ENCODE results near the gene KRTAP10-5. TPM values are rescaled to one million over a fixed set of nuclear protein-coding genes. Genes with fewer than 3 reads are reported as not detected.
"Not testable (repeated sequence)": the region's sequence is repeated elsewhere in the genome, so short reads cannot be mapped to it uniquely, and the experiment has no call there.

KRTAP10-5 gene
- total RNA-seq, 1 donor from 2014 or later: not detected

DNA sequence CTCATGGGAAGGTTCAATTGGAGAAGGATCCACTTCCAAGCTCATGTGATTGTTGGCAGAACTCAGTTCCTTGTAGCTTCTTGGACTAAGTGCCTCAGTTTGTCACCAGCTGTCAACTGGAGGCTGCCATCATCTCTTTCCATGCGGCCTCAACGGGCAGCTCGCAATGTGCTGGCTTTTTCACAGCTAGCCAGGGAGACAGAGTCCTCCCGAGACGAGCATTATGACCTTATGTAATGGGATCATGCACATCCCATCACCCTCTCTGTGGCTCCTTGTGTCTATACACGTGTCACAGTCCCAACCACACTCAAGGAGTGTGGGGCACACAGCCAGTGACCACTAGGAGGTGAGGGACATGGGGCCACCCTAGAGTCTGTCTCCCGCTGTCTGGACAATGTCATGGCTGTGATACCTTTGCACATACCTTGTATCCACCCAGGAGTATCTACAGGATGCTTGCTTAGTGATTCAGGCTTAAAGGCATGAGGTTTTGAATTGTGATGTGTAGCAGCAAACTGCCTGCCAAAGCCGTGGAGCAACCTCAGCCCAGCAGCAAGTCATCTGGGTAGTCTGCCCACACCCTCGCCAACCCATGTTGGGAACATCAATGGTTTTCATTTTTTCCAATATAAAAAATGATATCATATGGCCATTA is 15.8 kb upstream of the KRTAP10-5 start:
- Mint-ChIP-seq H3K4me1 (peaks cover 26% of the 10 kb centered on the region), H3K27me3 (ENCODE audit: low read depth) (no peaks in the 10 kb centered on the region), H3K36me3 (ENCODE audit: low read depth) (no peaks in the 10 kb centered on the region), H3K27ac (ENCODE audit: unreplicated experiment) (no peak overlapping the region), H3K4me3 (no peak overlapping the region), H3K9me3 (no peaks in the 10 kb centered on the region)
- no peak for DNase-seq (ENCODE audit: low read depth, low spot score)
- TF ChIP-seq, protein P1, sequence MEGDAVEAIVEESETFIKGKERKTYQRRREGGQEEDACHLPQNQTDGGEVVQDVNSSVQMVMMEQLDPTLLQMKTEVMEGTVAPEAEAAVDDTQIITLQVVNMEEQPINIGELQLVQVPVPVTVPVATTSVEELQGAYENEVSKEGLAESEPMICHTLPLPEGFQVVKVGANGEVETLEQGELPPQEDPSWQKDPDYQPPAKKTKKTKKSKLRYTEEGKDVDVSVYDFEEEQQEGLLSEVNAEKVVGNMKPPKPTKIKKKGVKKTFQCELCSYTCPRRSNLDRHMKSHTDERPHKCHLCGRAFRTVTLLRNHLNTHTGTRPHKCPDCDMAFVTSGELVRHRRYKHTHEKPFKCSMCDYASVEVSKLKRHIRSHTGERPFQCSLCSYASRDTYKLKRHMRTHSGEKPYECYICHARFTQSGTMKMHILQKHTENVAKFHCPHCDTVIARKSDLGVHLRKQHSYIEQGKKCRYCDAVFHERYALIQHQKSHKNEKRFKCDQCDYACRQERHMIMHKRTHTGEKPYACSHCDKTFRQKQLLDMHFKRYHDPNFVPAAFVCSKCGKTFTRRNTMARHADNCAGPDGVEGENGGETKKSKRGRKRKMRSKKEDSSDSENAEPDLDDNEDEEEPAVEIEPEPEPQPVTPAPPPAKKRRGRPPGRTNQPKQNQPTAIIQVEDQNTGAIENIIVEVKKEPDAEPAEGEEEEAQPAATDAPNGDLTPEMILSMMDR (conservative IDR thresholded peaks at IDR 0.05): no peak

DNA sequence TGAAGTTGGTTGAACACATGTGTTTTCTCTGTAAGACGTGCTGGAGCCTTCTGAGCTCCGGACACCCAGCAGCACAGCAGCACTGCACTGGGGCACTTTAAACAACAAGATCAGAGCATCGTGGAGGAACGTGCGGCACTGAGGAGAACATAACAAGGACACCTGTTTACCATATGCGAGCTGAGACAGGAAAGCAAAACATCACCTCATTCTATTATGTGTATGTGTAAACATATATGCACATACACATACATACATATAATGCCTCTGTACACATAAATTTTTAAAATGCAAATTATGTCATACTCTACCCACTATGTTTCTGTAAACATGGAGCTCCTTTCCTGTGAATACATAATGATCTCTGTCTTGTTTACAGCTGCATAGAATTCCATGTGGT is 15.1 kb upstream of the KRTAP10-5 start:
- Mint-ChIP-seq H3K27me3 (ENCODE audit: low read depth) (no peaks in the 10 kb centered on the region), H3K27ac (ENCODE audit: unreplicated experiment) (no peak overlapping the region), H3K4me1 (peaks cover 26% of the 10 kb centered on the region), H3K36me3 (ENCODE audit: low read depth) (no peaks in the 10 kb centered on the region), H3K9me3 (no peaks in the 10 kb centered on the region), H3K4me3 (no peak overlapping the region)
- TF ChIP-seq, protein P1 (conservative IDR thresholded peaks at IDR 0.05): no peak
- DNase-seq (ENCODE audit: low read depth, low spot score): no peak

DNA sequence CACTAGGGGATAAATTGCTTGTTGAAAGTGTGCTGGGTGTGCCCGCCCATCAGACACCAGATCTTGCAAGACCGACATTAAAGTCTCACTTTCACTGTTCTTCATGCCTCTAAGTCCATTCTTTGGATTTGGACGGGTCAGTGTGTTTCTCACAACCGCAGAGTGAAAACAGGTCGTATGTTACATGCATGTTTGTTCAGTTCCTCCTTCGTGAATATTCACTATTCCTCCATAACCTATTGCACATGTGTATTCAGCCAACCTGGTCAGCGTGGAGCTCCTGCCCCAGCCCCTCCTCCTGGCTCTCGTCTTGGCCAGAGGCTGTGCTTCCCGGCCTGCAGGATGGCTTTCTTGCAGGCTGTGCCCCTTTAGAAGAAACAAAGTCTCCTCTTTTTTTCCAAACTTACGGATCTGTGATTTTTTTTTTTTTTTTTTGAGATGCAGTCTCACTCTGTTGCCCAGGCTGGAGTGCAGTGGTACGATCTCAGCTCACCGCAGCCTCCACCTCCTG is 14.1 kb upstream of the KRTAP10-5 start:
- TF ChIP-seq, protein P1 (conservative IDR thresholded peaks at IDR 0.05): no peak
- no peak overlapping the region for H3K27ac Mint-ChIP-seq (ENCODE audit: unreplicated experiment)
- peaks cover 26% of the 10 kb centered on the region for H3K4me1 Mint-ChIP-seq
- no peak overlapping the region for H3K4me3 Mint-ChIP-seq
- no peaks in the 10 kb centered on the region for H3K36me3 Mint-ChIP-seq (ENCODE audit: low read depth)
- H3K9me3 Mint-ChIP-seq: no peaks in the 10 kb centered on the region
- H3K27me3 Mint-ChIP-seq (ENCODE audit: low read depth): no peaks in the 10 kb centered on the region
- no peak for DNase-seq (ENCODE audit: low read depth, low spot score)

DNA sequence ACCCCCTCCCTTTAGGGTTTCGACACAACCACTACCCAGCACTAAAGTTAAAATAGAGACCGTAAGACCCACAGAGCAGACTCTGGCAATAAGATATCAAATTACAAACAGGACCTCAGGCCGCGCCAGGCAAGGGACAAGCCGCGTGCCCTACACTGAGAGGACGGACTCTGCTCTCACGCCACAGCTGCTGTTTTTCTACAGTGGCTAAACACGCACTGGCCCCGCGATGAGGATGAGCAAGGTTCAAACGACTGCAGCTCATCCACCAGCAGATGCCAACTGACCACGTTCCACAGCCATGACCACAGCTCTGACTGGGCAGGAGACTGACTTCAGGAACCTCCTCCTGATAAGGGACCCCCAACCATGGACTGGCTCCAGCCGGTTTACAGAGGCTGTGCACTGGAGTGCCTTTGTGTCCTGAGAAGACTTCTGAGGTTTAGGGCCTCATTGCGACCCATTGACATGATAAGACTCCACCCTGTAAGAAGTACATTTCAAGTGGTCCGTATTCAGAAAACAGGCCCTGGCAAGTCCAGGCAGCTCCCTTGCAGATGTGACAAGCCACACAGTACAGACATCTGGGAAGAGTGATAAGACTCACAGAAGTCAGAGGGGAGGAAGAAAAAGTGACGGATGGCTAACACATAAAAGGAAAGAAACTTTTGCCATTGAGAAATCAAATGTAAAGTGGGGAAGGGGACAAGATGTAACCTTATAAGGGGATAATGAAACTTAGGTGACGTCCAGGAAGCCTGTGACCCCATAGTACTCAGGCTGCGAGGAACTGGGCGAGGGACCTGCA is 13.4 kb upstream of the KRTAP10-5 start:
- Mint-ChIP-seq H3K4me3 (no peak overlapping the region), H3K36me3 (ENCODE audit: low read depth) (no peaks in the 10 kb centered on the region), H3K27me3 (ENCODE audit: low read depth) (no peaks in the 10 kb centered on the region), H3K27ac (ENCODE audit: unreplicated experiment) (peak overlapping the region; percentile 69), H3K4me1 (peaks cover 25% of the 10 kb centered on the region), H3K9me3 (no peaks in the 10 kb centered on the region)
- TF ChIP-seq, protein P1 (conservative IDR thresholded peaks at IDR 0.05): no peak
- no peak for DNase-seq (ENCODE audit: low read depth, low spot score)

DNA sequence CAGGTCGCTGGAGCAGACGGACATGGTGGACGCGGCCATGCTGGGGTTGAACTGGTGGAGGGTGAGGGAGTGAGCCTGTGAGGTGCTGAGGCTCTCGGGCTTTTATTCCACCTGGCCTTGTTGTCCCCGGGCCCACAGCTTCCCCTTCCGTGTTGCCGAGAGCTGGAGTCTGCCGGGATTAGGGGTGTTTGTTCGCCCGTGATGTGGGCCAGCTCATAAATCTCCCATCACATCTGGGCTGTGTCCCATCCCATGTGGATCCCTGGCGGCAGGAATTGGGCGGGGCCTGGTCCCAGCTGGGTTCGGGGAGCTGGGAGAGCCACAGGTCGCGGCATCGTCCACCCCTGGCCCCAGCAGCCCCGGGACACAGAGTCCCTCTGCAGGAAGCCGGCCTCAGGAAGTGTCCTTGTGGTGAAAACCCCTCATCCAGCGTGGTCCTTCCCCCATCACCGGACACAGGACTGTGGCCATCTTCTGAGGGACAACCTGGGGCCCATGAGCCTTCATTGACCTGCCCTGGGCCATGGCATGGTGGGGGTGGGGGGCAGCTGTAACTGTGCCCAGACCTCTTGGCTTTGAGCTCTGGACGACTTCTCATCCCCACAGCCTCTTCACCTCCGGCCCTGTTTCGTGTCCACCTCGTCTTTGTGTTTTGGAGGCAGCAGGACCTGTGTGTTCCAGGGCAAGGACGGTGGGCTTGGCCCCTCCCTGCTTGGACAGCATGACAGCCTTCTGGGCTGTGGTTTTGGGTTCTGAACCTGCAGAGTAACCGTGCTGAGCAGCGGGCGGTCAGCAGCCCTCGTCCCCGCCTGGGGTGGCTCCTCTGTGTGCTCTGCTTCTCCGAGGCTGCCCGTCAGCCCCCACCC is 12.3 kb upstream of the KRTAP10-5 start, which contains the start of gene KRTAP10-6:
Gene KRTAP10-6, minus strand, starts transcription at position 60 of the 866 bp plus-strand sequence. Its CDS starts 21 bp downstream, at position 39.
- Mint-ChIP-seq H3K4me1 (peaks cover 14% of the 10 kb centered on the region), H3K27me3 (ENCODE audit: low read depth) (peaks cover 5% of the 10 kb centered on the region), H3K4me3 (no peak within 1 kb of the TSS), H3K36me3 (ENCODE audit: low read depth) (no peaks in the 10 kb centered on the region), H3K27ac (ENCODE audit: unreplicated experiment) (no peak within 1 kb of the TSS), H3K9me3 (no peaks in the 10 kb centered on the region)
- TF ChIP-seq, protein P1 (conservative IDR thresholded peaks at IDR 0.05): no peak
- DNase-seq (ENCODE audit: low read depth, low spot score): no peak

DNA sequence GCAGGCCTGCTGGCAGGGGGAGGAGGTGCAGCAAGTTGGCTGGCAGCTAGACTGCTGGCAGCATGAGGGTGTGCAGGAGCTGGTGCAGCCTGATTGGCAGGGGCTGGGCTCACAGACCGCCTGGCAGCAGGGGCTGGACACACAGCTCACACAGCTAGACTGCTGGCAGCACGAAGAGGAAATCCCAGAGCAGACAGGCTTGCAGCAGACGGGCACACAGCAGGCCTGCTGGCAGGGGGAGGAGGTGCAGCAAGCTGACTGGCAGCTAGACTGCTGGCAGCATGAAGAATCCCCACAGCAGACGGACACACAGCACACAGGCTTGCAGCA is 11.4 kb upstream of the KRTAP10-5 start:
- H3K4me1 Mint-ChIP-seq: peaks cover 14% of the 10 kb centered on the region
- H3K27ac Mint-ChIP-seq (ENCODE audit: unreplicated experiment); H3K9me3 Mint-ChIP-seq; DNase-seq (ENCODE audit: low read depth, low spot score); H3K4me3 Mint-ChIP-seq; H3K36me3 Mint-ChIP-seq (ENCODE audit: low read depth): not testable (repeated sequence)
- peaks cover 12% of the 10 kb centered on the region for H3K27me3 Mint-ChIP-seq (ENCODE audit: low read depth)

DNA sequence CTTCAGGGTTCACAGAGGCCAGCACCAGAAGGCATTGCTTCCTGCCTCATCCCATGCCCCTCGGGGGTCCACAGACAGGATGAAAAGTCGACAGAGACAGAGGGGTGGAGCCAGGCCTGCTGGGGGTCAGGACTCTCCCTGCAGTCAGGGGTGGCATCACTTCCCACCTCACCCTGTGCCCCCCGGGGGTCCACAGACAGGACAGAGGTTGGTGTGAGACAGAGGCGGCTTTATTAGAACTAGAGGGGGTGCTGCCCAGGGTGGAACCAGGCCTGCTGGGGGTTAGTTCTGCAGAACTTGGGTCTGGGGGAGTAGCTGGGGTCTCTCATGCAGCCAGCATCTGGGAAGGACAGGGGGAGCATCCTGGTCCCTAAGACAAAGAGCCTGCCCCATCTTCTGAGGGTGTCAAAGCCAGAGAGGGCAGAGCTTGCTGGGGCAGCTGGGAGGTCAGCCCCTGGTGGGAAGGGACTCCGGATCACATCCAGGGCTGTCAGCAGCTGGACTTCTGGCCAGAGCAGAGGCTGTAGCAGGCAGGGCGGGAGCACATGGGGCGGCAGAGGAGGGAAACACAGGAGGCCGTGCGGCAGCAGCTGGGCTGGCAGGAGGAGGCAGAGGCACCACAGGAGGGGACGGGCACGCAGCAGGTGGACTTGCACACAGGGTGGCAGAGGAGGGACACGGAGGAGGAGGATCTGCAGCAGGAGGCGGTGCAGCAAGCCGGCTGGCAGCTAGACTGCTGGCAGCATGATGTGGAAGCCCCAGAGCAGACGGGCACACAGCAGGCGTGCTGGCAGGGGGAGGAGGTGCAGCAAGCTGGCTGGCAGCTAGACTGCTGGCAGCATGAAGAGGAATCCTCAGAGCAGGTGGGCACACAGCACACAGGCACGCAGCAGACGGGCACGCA is 10.7 kb upstream of the KRTAP10-5 start:
- not testable (repeated sequence) for H3K36me3 Mint-ChIP-seq (ENCODE audit: low read depth); H3K4me3 Mint-ChIP-seq

More for the DNA sequence above, 10.7 kb upstream of the KRTAP10-5 start:
- H3K4me1 Mint-ChIP-seq: peaks cover 14% of the 10 kb centered on the region
- not testable (repeated sequence) for H3K27ac Mint-ChIP-seq (ENCODE audit: unreplicated experiment); H3K9me3 Mint-ChIP-seq; DNase-seq (ENCODE audit: low read depth, low spot score)
- peaks cover 16% of the 10 kb centered on the region for H3K27me3 Mint-ChIP-seq (ENCODE audit: low read depth)

Data from neural crest cell (in vitro differentiated cells).